Medulla oblongata (tissue), 1 donor: ENCODE measurements around the gene FOXF1.

Experiments used
- DNase-seq: peaks from one replicate; pipeline ENCODE4 v3.0.0-alpha.2; 2015; ENCODE audit errors: extremely low spot score

FOXF1 gene

GRCh38 chr16:86492961-86493629, 17.2 kb upstream of the FOXF1 start:
- no peak for DNase-seq

- DNase-seq = no peak
Measured at GRCh38 chr16:86494039-86494564, 16.2 kb upstream of the FOXF1 start.

- no peak for DNase-seq
Measured at GRCh38 chr16:86494565-86495356, 15.6 kb upstream of the FOXF1 start.

- no peak for DNase-seq
Measured at GRCh38 chr16:86495357-86495701, 15.0 kb upstream of the FOXF1 start.

- DNase-seq = no peak
Measured at GRCh38 chr16:86495756-86496261, 14.5 kb upstream of the FOXF1 start.

- DNase-seq = no peak
Measured at GRCh38 chr16:86496262-86496928, 13.9 kb upstream of the FOXF1 start.

GRCh38 chr16:86496929-86497461, 13.3 kb upstream of the FOXF1 start:
- DNase-seq = no peak

GRCh38 chr16:86497551-86498021, 12.7 kb upstream of the FOXF1 start:
- DNase-seq = no peak

- DNase-seq = no peak
Measured at GRCh38 chr16:86498155-86498670, 12.1 kb upstream of the FOXF1 start.

- no peak for DNase-seq
Measured at GRCh38 chr16:86498671-86499439, 11.5 kb upstream of the FOXF1 start.

GRCh38 chr16:86499440-86499786, 10.9 kb upstream of the FOXF1 start:
- no peak for DNase-seq

GRCh38 chr16:86499889-86500707, 10.2 kb upstream of the FOXF1 start:
- DNase-seq = no peak

GRCh38 chr16:86500708-86501510, 9.4 kb upstream of the FOXF1 start:
- DNase-seq = no peak

GRCh38 chr16:86501989-86502855, 8.1 kb upstream of the FOXF1 start:
- DNase-seq = no peak

GRCh38 chr16:86502856-86503748, 7.2 kb upstream of the FOXF1 start:
- no peak for DNase-seq

GRCh38 chr16:86503830-86504229, 6.5 kb upstream of the FOXF1 start:
- DNase-seq = no peak
